Caco-2 (cell line): ENCODE results near the gene PRDM8. TPM values are rescaled to one million over a fixed set of nuclear protein-coding genes. Genes with fewer than 3 reads are reported as not detected.

ENCODE experiments used
- BruUV-seq: library from RNA; stranded (reverse); fragments of 400-500 nt; replicated peaks from 2 replicates; lab custom pipeline; 2021; lab: Mats Ljungman, UMichigan
- CTCF ChIA-PET: fragments of 300-600 bp; sonication (Branson Sonifier 250); formaldehyde crosslinking; loops from one replicate; lab custom pipeline; 2022; ENCODE audit warnings: antibody characterized with exemption; lab: Charles Lee
- POLR2A ChIA-PET: fragments of 300-600 bp; sonication (Branson Sonifier 250); formaldehyde crosslinking; loops from one replicate; lab custom pipeline; 2022; ENCODE audit warnings: antibody characterized with exemption; lab: Charles Lee
- DNase-seq, 2 experiments: peaks; one replicate each; pipeline versions ENCODE4 v3.0.0 to v3.0.0-alpha.2; 2020 to 2022
- H3K27me3 ChIP-seq: replicated peaks from 2 replicates; pipeline ENCODE4 v1.6.0; 2011; ENCODE audit warnings: low read length; ENCODE audit not compliant: control insufficient read depth, insufficient read depth
- H3K36me3 ChIP-seq: 2 replicates; pipeline ENCODE4 v1.5.1; 2011; ENCODE audit warnings: low read length; ENCODE audit not compliant: control insufficient read depth, insufficient read depth
- H3K4me1 ChIP-seq: fragments of 250-450 bp; sonication (Bioruptor Pico); 2 replicates; pipeline ENCODE4 v1.5.1; 2020; ENCODE audit warnings: mild to moderate bottlenecking
- H3K4me3 ChIP-seq: 2 replicates; pipeline ENCODE4 v1.5.1; 2011; ENCODE audit warnings: low read depth, mild to moderate bottlenecking, control low read depth, low read length
- H3K9me3 ChIP-seq: fragments of 250-450 bp; sonication (Bioruptor Pico); 2 replicates; pipeline ENCODE4 v1.5.1; 2020; ENCODE audit warnings: mild to moderate bottlenecking, moderate library complexity
- H3K27ac Mint-ChIP-seq: one replicate; pipeline ENCODE4 v1.8.0; 2022; ENCODE audit warnings: mixed read lengths; ENCODE audit not compliant: unreplicated experiment
- H3K27me3 Mint-ChIP-seq: one replicate; pipeline ENCODE4 v1.8.0; 2022; ENCODE audit warnings: mixed read lengths; ENCODE audit not compliant: insufficient read depth, unreplicated experiment
- H3K36me3 Mint-ChIP-seq: one replicate; pipeline ENCODE4 v1.8.0; 2022; ENCODE audit warnings: mild to moderate bottlenecking, mixed read lengths; ENCODE audit not compliant: insufficient read depth, unreplicated experiment
- H3K4me1 Mint-ChIP-seq: one replicate; pipeline ENCODE4 v1.8.0; 2022; ENCODE audit warnings: low read depth, mixed read lengths; ENCODE audit not compliant: unreplicated experiment
- H3K4me3 Mint-ChIP-seq: one replicate; pipeline ENCODE4 v1.8.0; 2022; ENCODE audit warnings: mild to moderate bottlenecking, moderate library complexity, mixed read lengths; ENCODE audit not compliant: unreplicated experiment
- H3K9me3 Mint-ChIP-seq: one replicate; pipeline ENCODE4 v1.8.0; 2022; ENCODE audit warnings: mixed read lengths; ENCODE audit not compliant: unreplicated experiment
- CTCF ChIP-seq, 2 experiments: fragments of 200-600 bp in 1 of 2; IDR thresholded peaks; 1 replicate in 1 of 2; 2 replicates in 1 of 2; pipeline versions ENCODE4 v1.5.1 to v1.8.0; 2011 to 2022; ENCODE audit warnings: antibody characterized with exemption in 1 of 2, control low read depth in 1 of 2, inconsistent platforms in 1 of 2, low read depth in 1 of 2, low read length in 1 of 2, mild to moderate bottlenecking in 1 of 2, moderate library complexity in 1 of 2; ENCODE audit not compliant: insufficient read depth in 1 of 2, severe bottlenecking in 1 of 2, unreplicated experiment in 1 of 2
- intact Hi-C: fragments of 100-400 bp; cut with micrococcal nuclease; formaldehyde crosslinking; loops from one replicate; pipeline ENCODE4 v1.10.0; 2022; ENCODE audit not compliant: unreplicated experiment
- total RNA-seq: library from RNA; stranded (reverse); gene quantifications from 2 replicates; pipeline ENCODE4 v1.2.3, GENCODE V29; 2022

The PRDM8 gene
- total RNA-seq, 1 experiment from 2014 or later = not detected

- POLR2A ChIA-PET = no interaction called here
- peaks cover 1% of the 10 kb centered on the region for H3K27me3 ChIP-seq
These were observed 2.6 kb downstream of the PRDM8 start for GRCh38 chr4:80199947-80200346.

GRCh38 chr4:80201252-80202151 lies 4.2 kb downstream of the PRDM8 start:
- Histone ChIP-seq H3K36me3 (no peaks in the 10 kb centered on the region), H3K27me3 (peaks cover 1% of the 10 kb centered on the region), H3K4me1 (no peaks in the 10 kb centered on the region), H3K9me3 (no peaks in the 10 kb centered on the region), H3K4me3 (no peak overlapping the region)
- TF ChIP-seq CTCF (IDR thresholded peaks at IDR 0.05; ENCODE audit: insufficient read depth in 1 of 2, low read depth in 1 of 2, low read length in 1 of 2, severe bottlenecking in 1 of 2, unreplicated experiment in 1 of 2) = no peak
- Mint-ChIP-seq H3K4me1 (peaks cover 8% of the 10 kb centered on the region), H3K27me3 (peaks cover 33% of the 10 kb centered on the region), H3K9me3 (no peaks in the 10 kb centered on the region), H3K36me3 (no peaks in the 10 kb centered on the region), H3K4me3 (peak overlapping the region; percentile 67), H3K27ac (no peak overlapping the region)
- BruUV-seq = no TSS peak
- CTCF ChIA-PET = interaction anchor here (0.6 to 1.7 kb wide), 10 partner anchors 12 to 619 kb away, joined by 3 to 7 read pairs (median 4); no protein-coding TSS in a partner anchor
- POLR2A ChIA-PET = no interaction called here
- DNase-seq = no peak
- intact Hi-C loops = loop anchor here (1.0 kb wide), 3 partner anchors 14 to 851 kb away; no protein-coding TSS in a partner anchor

More at GRCh38 chr4:80199947-80200346, 2.6 kb downstream of the PRDM8 start:
- peaks cover 43% of the 10 kb centered on the region for H3K27me3 Mint-ChIP-seq
- no TSS peak for BruUV-seq
- CTCF ChIA-PET = no interaction called here
- TF ChIP-seq CTCF (IDR thresholded peaks at IDR 0.05; ENCODE audit: insufficient read depth in 1 of 2, low read depth in 1 of 2, low read length in 1 of 2, severe bottlenecking in 1 of 2, unreplicated experiment in 1 of 2) = no peak
- no peaks in the 10 kb centered on the region for H3K9me3 Mint-ChIP-seq
- H3K9me3 ChIP-seq = no peaks in the 10 kb centered on the region
- no peaks in the 10 kb centered on the region for H3K36me3 ChIP-seq
- intact Hi-C loops = no loop called here
- H3K4me3 Mint-ChIP-seq = no peak overlapping the region
- DNase-seq = no peak
- H3K4me3 ChIP-seq = no peak overlapping the region
- no peaks in the 10 kb centered on the region for H3K36me3 Mint-ChIP-seq
- H3K4me1 Mint-ChIP-seq = peaks cover 8% of the 10 kb centered on the region
- H3K27ac Mint-ChIP-seq = no peak overlapping the region
- H3K4me1 ChIP-seq = no peaks in the 10 kb centered on the region

- peak overlapping the region; percentile 67 for H3K4me3 Mint-ChIP-seq
- peaks cover 1% of the 10 kb centered on the region for H3K27me3 ChIP-seq
- TF ChIP-seq CTCF (IDR thresholded peaks at IDR 0.05; ENCODE audit: insufficient read depth in 1 of 2, low read depth in 1 of 2, low read length in 1 of 2, severe bottlenecking in 1 of 2, unreplicated experiment in 1 of 2) = peak; percentile 67 to 74
- H3K4me3 ChIP-seq = peak overlapping the region; percentile 35
- no peaks in the 10 kb centered on the region for H3K4me1 ChIP-seq
- peaks cover 30% of the 10 kb centered on the region for H3K27me3 Mint-ChIP-seq
- H3K27ac Mint-ChIP-seq = no peak overlapping the region
- DNase-seq = peak; percentile 64 to 84
- BruUV-seq = no TSS peak
- H3K4me1 Mint-ChIP-seq = peaks cover 8% of the 10 kb centered on the region
- ChIA-PET POLR2A (interaction anchor here (0.6 kb wide), 1 partner anchor 51 kb away, joined by 4 read pairs; no protein-coding TSS in a partner anchor), CTCF (interaction anchor here (0.6 to 1.8 kb wide), 12 partner anchors 9 to 620 kb away, joined by 3 to 7 read pairs (median 4); no protein-coding TSS in a partner anchor)
- intact Hi-C loops = loop anchor here (1.0 kb wide), 3 partner anchors 13 to 850 kb away; no protein-coding TSS in a partner anchor
- H3K9me3 Mint-ChIP-seq = no peaks in the 10 kb centered on the region
- H3K36me3 ChIP-seq = no peaks in the 10 kb centered on the region
- H3K36me3 Mint-ChIP-seq = no peaks in the 10 kb centered on the region
- no peaks in the 10 kb centered on the region for H3K9me3 ChIP-seq
These were observed 4.9 kb downstream of the PRDM8 start for GRCh38 chr4:80202190-80202711.
